Neuronal stem cell (in vitro differentiated cells): ENCODE data around the gene CLHC1.
"Not testable (repeated sequence)": the region's sequence is repeated elsewhere in the genome, so short reads cannot be mapped to it uniquely, and the experiment has no call there.

Experiments
- DNase-seq: peaks from one replicate; pipeline ENCODE4 v3.0.0-alpha.2; 2013; ENCODE audit warnings: low spot score
- H2AFZ ChIP-seq: one replicate; pipeline ENCODE4 v1.6.1; 2013; ENCODE audit warnings: mild to moderate bottlenecking, low read length, inconsistent platforms
- H2AK5ac ChIP-seq: 2 replicates; pipeline ENCODE4 v1.6.1; 2013; ENCODE audit warnings: low read depth, mild to moderate bottlenecking, inconsistent platforms, low read length, moderate library complexity, mixed read lengths
- H2BK120ac ChIP-seq: 2 replicates; pipeline ENCODE4 v1.6.1; 2013; ENCODE audit warnings: low read depth, mild to moderate bottlenecking, inconsistent platforms, low read length, moderate library complexity, mixed read lengths
- H2BK12ac ChIP-seq: one replicate; pipeline ENCODE4 v1.6.1; 2013; ENCODE audit warnings: low read length, inconsistent platforms
- H2BK15ac ChIP-seq: 2 replicates; pipeline ENCODE4 v1.6.1; 2013; ENCODE audit warnings: mild to moderate bottlenecking, low read length, inconsistent platforms, mixed read lengths
- H2BK5ac ChIP-seq: one replicate; pipeline ENCODE4 v1.6.1; 2013; ENCODE audit warnings: inconsistent platforms, mild to moderate bottlenecking, low read length, moderate library complexity
- H3K14ac ChIP-seq: one replicate; pipeline ENCODE4 v1.6.1; 2013; ENCODE audit warnings: low read length, inconsistent platforms
- H3K18ac ChIP-seq: 2 replicates; pipeline ENCODE4 v1.6.1; 2013; ENCODE audit warnings: low read length, inconsistent platforms
- H3K23ac ChIP-seq: 2 replicates; pipeline ENCODE4 v1.6.1; 2013; ENCODE audit warnings: low read depth, mild to moderate bottlenecking, mixed read lengths, low read length, inconsistent platforms; ENCODE audit not compliant: poor library complexity
- H3K27ac ChIP-seq: replicated peaks from 3 replicates; pipeline ENCODE4 v1.5.1; 2013; ENCODE audit warnings: low read length, inconsistent platforms
- H3K27me3 ChIP-seq, 3 experiments: 2 replicates each; pipeline ENCODE4 v1.6.1; 2013; ENCODE audit warnings: low read length in 3 of 3, mild to moderate bottlenecking in 2 of 3, inconsistent platforms in 1 of 3, low read depth in 1 of 3, mixed read lengths in 1 of 3, moderate library complexity in 1 of 3; ENCODE audit not compliant: control insufficient read depth in 3 of 3, insufficient read depth in 3 of 3
- H3K36me3 ChIP-seq, 2 donors: replicated peaks in 1 of 2; 2 replicates each; pipeline ENCODE4 v1.6.1; 2013; ENCODE audit warnings: low read length in 2 of 2; ENCODE audit not compliant: control insufficient read depth in 2 of 2, insufficient read depth in 2 of 2
- H3K4ac ChIP-seq: 2 replicates; pipeline ENCODE4 v1.6.1; 2013; ENCODE audit warnings: inconsistent platforms, mild to moderate bottlenecking, low read length, moderate library complexity
- H3K4me1 ChIP-seq, 2 donors: 1 replicate in 1 of 2; 2 replicates in 1 of 2; pipeline ENCODE4 v1.6.1; 2013; ENCODE audit warnings: low read length in 2 of 2, low read depth in 1 of 2; ENCODE audit not compliant: control insufficient read depth in 2 of 2, insufficient read depth in 1 of 2
- H3K4me2 ChIP-seq: one replicate; pipeline ENCODE4 v1.6.1; 2013; ENCODE audit warnings: mild to moderate bottlenecking, low read length, inconsistent platforms; ENCODE audit not compliant: insufficient read depth, poor library complexity, severe bottlenecking
- H3K4me3 ChIP-seq, 2 donors: 2 replicates each; pipeline ENCODE4 v1.5.1; 2013; ENCODE audit warnings: low read length in 2 of 2, mild to moderate bottlenecking in 2 of 2, inconsistent platforms in 1 of 2, moderate library complexity in 1 of 2
- H3K79me1 ChIP-seq: one replicate; pipeline ENCODE4 v1.6.1; 2013; ENCODE audit warnings: low read depth, mild to moderate bottlenecking, inconsistent platforms, low read length, moderate library complexity
- H3K9ac ChIP-seq: one replicate; pipeline ENCODE4 v1.6.1; 2013; ENCODE audit warnings: mild to moderate bottlenecking, low read depth, low read length, inconsistent platforms; ENCODE audit not compliant: poor library complexity
- H3K9me3 ChIP-seq, 2 donors: replicated peaks in 1 of 2; 2 replicates each; pipeline versions ENCODE3 to v1.6.1; 2013; ENCODE audit warnings: low read length in 2 of 2, mild to moderate bottlenecking in 2 of 2, inconsistent platforms in 1 of 2, low read depth in 1 of 2, mixed read lengths in 1 of 2, moderate library complexity in 1 of 2; ENCODE audit not compliant: control insufficient read depth in 2 of 2, insufficient read depth in 1 of 2
- H4K8ac ChIP-seq: one replicate; pipeline ENCODE4 v1.6.1; 2013; ENCODE audit warnings: low read depth, mild to moderate bottlenecking, inconsistent platforms, low read length, moderate library complexity
- H4K91ac ChIP-seq: one replicate; pipeline ENCODE4 v1.6.1; 2013; ENCODE audit warnings: low read length, low read depth, mild to moderate bottlenecking, inconsistent platforms; ENCODE audit not compliant: poor library complexity
- WGBS, 2 donors: extraction: QIAGEN DNeasy Blood & Tissue Kit; methylation state at CpG; one replicate each; pipeline ENCODE4 v1.1.7; 2013; ENCODE audit warnings: missing lambda C conversion rate in 2 of 2, mixed read lengths in 1 of 2; ENCODE audit not compliant: insufficient read length in 2 of 2, insufficient replicate concordance in 1 of 2; ENCODE audit errors: extremely low coverage in 2 of 2; 5-methylcytosine and 5-hydroxymethylcytosine counted together

Gene CLHC1

GRCh38 chr2:55143706-55144105, 88.4 kb downstream of the CLHC1 start:
- not testable (repeated sequence) for H2AK5ac ChIP-seq, H3K4ac ChIP-seq, H3K4me1 ChIP-seq, H3K14ac ChIP-seq, H3K23ac ChIP-seq, H4K8ac ChIP-seq, H2AFZ ChIP-seq, H3K9me3 ChIP-seq, H2BK12ac ChIP-seq, H3K27ac ChIP-seq, H3K4me2 ChIP-seq, H2BK5ac ChIP-seq, H2BK120ac ChIP-seq, H3K27me3 ChIP-seq, DNase-seq, H3K79me1 ChIP-seq, H3K9ac ChIP-seq, H3K36me3 ChIP-seq, H3K18ac ChIP-seq, H3K4me3 ChIP-seq, H2BK15ac ChIP-seq, H4K91ac ChIP-seq
- WGBS, 2 donors: no CpG with 5 or more reads among the region's 2 CpGs

GRCh38 chr2:55142518-55142917, 89.6 kb downstream of the CLHC1 start:
- Histone ChIP-seq H2BK15ac (no peak overlapping the region), H2AK5ac (no peak overlapping the region), H2AFZ (no peak overlapping the region), H4K91ac (no peak overlapping the region), H3K4me1 (peaks cover 6 to 12% of the 10 kb centered on the region in 2 donors), H4K8ac (no peak overlapping the region), H2BK120ac (no peak overlapping the region), H3K4me3 (no peak overlapping the region), H3K27ac (no peak overlapping the region), H3K9ac (no peak overlapping the region), H3K4me2 (no peak overlapping the region), H3K23ac (no peak overlapping the region), H3K14ac (no peak overlapping the region), H3K18ac (no peak overlapping the region), H3K9me3 (no peaks in the 10 kb centered on the region), H3K79me1 (no peaks in the 10 kb centered on the region), H3K36me3 (no peaks in the 10 kb centered on the region), H3K27me3 (no peaks in the 10 kb centered on the region), H3K4ac (no peak overlapping the region), H2BK5ac (no peak overlapping the region), H2BK12ac (no peak overlapping the region)
- no peak for DNase-seq
- no CpG with 5 or more reads among the region's 2 CpGs for WGBS, 2 donors

GRCh38 chr2:55141572-55142413, 90.3 kb downstream of the CLHC1 start:
- H2BK5ac ChIP-seq: no peak overlapping the region
- H3K4me3 ChIP-seq: no peak overlapping the region
- no peak overlapping the region for H2BK15ac ChIP-seq
- no peak overlapping the region for H2AFZ ChIP-seq
- no peak overlapping the region for H3K27ac ChIP-seq
- no peak overlapping the region for H3K4ac ChIP-seq
- no peak overlapping the region for H4K8ac ChIP-seq
- H2BK120ac ChIP-seq: no peak overlapping the region
- no peak overlapping the region for H3K23ac ChIP-seq
- no peaks in the 10 kb centered on the region for H3K9me3 ChIP-seq
- H3K27me3 ChIP-seq: no peaks in the 10 kb centered on the region
- no peak overlapping the region for H3K4me2 ChIP-seq
- WGBS, 2 donors: no CpG with 5 or more reads among the region's 9 CpGs
- DNase-seq: no peak
- no peak overlapping the region for H3K18ac ChIP-seq
- no peaks in the 10 kb centered on the region for H3K36me3 ChIP-seq
- H2AK5ac ChIP-seq: no peak overlapping the region
- H3K4me1 ChIP-seq: peaks cover 9 to 19% of the 10 kb centered on the region in 2 donors
- H2BK12ac ChIP-seq: no peak overlapping the region
- H3K79me1 ChIP-seq: no peaks in the 10 kb centered on the region
- H3K9ac ChIP-seq: no peak overlapping the region
- H3K14ac ChIP-seq: no peak overlapping the region
- no peak overlapping the region for H4K91ac ChIP-seq

- Histone ChIP-seq H3K18ac (no peak overlapping the region), H2AFZ (no peak overlapping the region), H4K8ac (no peak overlapping the region), H2BK15ac (no peak overlapping the region), H3K4me2 (no peak overlapping the region), H2BK12ac (no peak overlapping the region), H4K91ac (no peak overlapping the region), H3K9ac (no peak overlapping the region), H3K4me1 (peaks cover 11 to 28% of the 10 kb centered on the region in 2 donors), H3K4me3 (no peak overlapping the region), H2BK5ac (no peak overlapping the region), H2AK5ac (no peak overlapping the region), H3K27ac (no peak overlapping the region), H3K4ac (no peak overlapping the region), H3K9me3 (no peaks in the 10 kb centered on the region), H3K79me1 (no peaks in the 10 kb centered on the region), H3K36me3 (no peaks in the 10 kb centered on the region), H2BK120ac (no peak overlapping the region), H3K14ac (no peak overlapping the region), H3K23ac (no peak overlapping the region), H3K27me3 (no peaks in the 10 kb centered on the region)
- WGBS, 2 donors: no CpG with 5 or more reads among the region's 8 CpGs
- DNase-seq: no peak
Measured at GRCh38 chr2:55140316-55141219, 91.5 kb downstream of the CLHC1 start.
